Liver (tissue), 9 donors: ENCODE measurements around the gene ERGIC3. TPM values are rescaled to one million over a fixed set of nuclear protein-coding genes. Genes with fewer than 3 reads are reported as not detected.

Source experiments
- DNase-seq: peaks from one replicate; pipeline ENCODE4 v3.0.0-alpha.2; 2017; ENCODE audit warnings: low spot score
- H3K27ac ChIP-seq, 2 donors: one replicate each; pipeline ENCODE4 v1.7.0; 2013; ENCODE audit warnings: inconsistent platforms in 2 of 2, low read length in 2 of 2, control low read depth in 1 of 2, low read depth in 1 of 2, mild to moderate bottlenecking in 1 of 2
- H3K27me3 ChIP-seq, 4 donors: one replicate each; pipeline versions ENCODE4 v1.6.1 to v1.7.0; 2013; ENCODE audit warnings: low read length in 3 of 4, inconsistent platforms in 1 of 4, mild to moderate bottlenecking in 1 of 4, moderate library complexity in 1 of 4; ENCODE audit not compliant: control insufficient read depth in 4 of 4, insufficient read depth in 4 of 4
- H3K36me3 ChIP-seq, 4 donors: one replicate each; pipeline versions ENCODE4 v1.6.1 to v1.7.0; 2013; ENCODE audit warnings: low read length in 3 of 4, mild to moderate bottlenecking in 3 of 4, low read depth in 1 of 4, moderate library complexity in 1 of 4; ENCODE audit not compliant: control insufficient read depth in 4 of 4, insufficient read depth in 3 of 4
- H3K4me1 ChIP-seq, 4 donors: one replicate each; pipeline versions ENCODE4 v1.6.1 to v1.7.0; 2013; ENCODE audit warnings: low read length in 3 of 4, mild to moderate bottlenecking in 3 of 4, moderate library complexity in 1 of 4; ENCODE audit not compliant: control insufficient read depth in 4 of 4, insufficient read depth in 4 of 4
- H3K4me3 ChIP-seq, 3 donors: one replicate each; pipeline versions ENCODE4 v1.6.1 to v1.7.0; 2013; ENCODE audit warnings: low read length in 3 of 3, control low read depth in 1 of 3, low read depth in 1 of 3, mild to moderate bottlenecking in 1 of 3
- H3K9ac ChIP-seq, 2 donors: one replicate each; pipeline ENCODE4 v1.7.0; 2013; ENCODE audit warnings: low read length in 2 of 2, mild to moderate bottlenecking in 2 of 2, moderate library complexity in 2 of 2, control low read depth in 1 of 2, low read depth in 1 of 2
- H3K9me3 ChIP-seq, 4 donors: one replicate each; pipeline versions ENCODE4 v1.6.1 to v1.7.0; 2013; ENCODE audit warnings: low read length in 3 of 4; ENCODE audit not compliant: control insufficient read depth in 4 of 4
- EGR1 ChIP-seq, 2 donors: IDR thresholded peaks; 2 replicates each; pipeline ENCODE4 v1.6.1; 2016 to 2018; ENCODE audit warnings: antibody characterized with exemption in 2 of 2, low read depth in 2 of 2
- FOXA1 ChIP-seq: IDR thresholded peaks from 2 replicates; pipeline ENCODE4 v1.6.1; 2016; ENCODE audit warnings: antibody characterized with exemption
- FOXA2 ChIP-seq: IDR thresholded peaks from 2 replicates; pipeline ENCODE4 v1.6.1; 2016; ENCODE audit warnings: antibody characterized with exemption
- GABPA ChIP-seq, 2 donors: IDR thresholded peaks in 1 of 2; conservative IDR thresholded peaks in 1 of 2; 2 replicates each; pipeline ENCODE4 v1.6.1; 2016; ENCODE audit warnings: antibody characterized with exemption in 2 of 2, mild to moderate bottlenecking in 1 of 2, moderate library complexity in 1 of 2
- HNF4A ChIP-seq, 2 donors: conservative IDR thresholded peaks; 2 replicates each; pipeline ENCODE4 v1.6.1; 2016; ENCODE audit warnings: antibody characterized with exemption in 2 of 2, mild to moderate bottlenecking in 2 of 2
- HNF4G ChIP-seq: IDR thresholded peaks from 2 replicates; pipeline ENCODE4 v1.6.1; 2016; ENCODE audit warnings: antibody characterized with exemption
- JUND ChIP-seq, 2 donors: IDR thresholded peaks; 2 replicates each; pipeline ENCODE4 v1.6.1; 2016; ENCODE audit warnings: antibody characterized with exemption in 2 of 2
- NR2F2 ChIP-seq: IDR thresholded peaks from 2 replicates; pipeline ENCODE4 v1.6.1; 2016; ENCODE audit warnings: antibody characterized with exemption
- RAD21 ChIP-seq, 2 donors: IDR thresholded peaks; 2 replicates each; pipeline ENCODE4 v1.6.1; 2016; ENCODE audit warnings: antibody characterized with exemption in 2 of 2, mild to moderate bottlenecking in 2 of 2
- RXRA ChIP-seq, 2 donors: IDR thresholded peaks; 2 replicates each; pipeline ENCODE4 v1.6.1; 2017 to 2018; ENCODE audit warnings: antibody characterized with exemption in 2 of 2, mild to moderate bottlenecking in 1 of 2
- SP1 ChIP-seq: IDR thresholded peaks from 2 replicates; pipeline ENCODE4 v1.6.1; 2018; ENCODE audit warnings: antibody characterized with exemption, mild to moderate bottlenecking
- TAF1 ChIP-seq: conservative IDR thresholded peaks from 2 replicates; pipeline ENCODE4 v1.6.1; 2016; ENCODE audit warnings: antibody characterized with exemption, mild to moderate bottlenecking
- YY1 ChIP-seq: IDR thresholded peaks from 2 replicates; pipeline ENCODE4 v1.6.1; 2016; ENCODE audit warnings: antibody characterized with exemption, mild to moderate bottlenecking
- WGBS: extraction: QIAGEN DNeasy Blood & Tissue Kit; methylation state at CpG from one replicate; pipeline ENCODE4 v1.1.7; 2013; 5-methylcytosine and 5-hydroxymethylcytosine counted together
- polyA plus RNA-seq, 2 donors: library from polyadenylated mRNA; stranded (reverse) in 1 of 2; unstranded in 1 of 2; fragments of 200-250 nt in 1 of 2; fragments of >200 nt in 1 of 2; fragmentation: Nextera tagmentation in 1 of 2; extraction: Ambion mirVana in 1 of 2; gene quantifications; one replicate each; pipeline versions ENCODE4 v1.2.1 to v1.2.3, GENCODE V29; 2013 to 2015
- total RNA-seq, 2 donors: library from RNA; depleted of rRNA; stranded (reverse); fragments of >200 nt; gene quantifications; one replicate each; pipeline ENCODE4 v1.2.3, GENCODE V29; 2014
- TF ChIP-seq, protein P1 (sequence below): IDR thresholded peaks from 2 replicates; pipeline ENCODE4 v1.6.1; 2016; ENCODE audit warnings: antibody characterized with exemption, mild to moderate bottlenecking
- TF ChIP-seq, protein P2 (sequence below): IDR thresholded peaks from 2 replicates; pipeline ENCODE4 v1.6.1; 2016; ENCODE audit warnings: antibody characterized with exemption
- TF ChIP-seq, protein P3 (sequence below): IDR thresholded peaks from 2 replicates; pipeline ENCODE4 v1.6.1; 2016; ENCODE audit warnings: antibody characterized with exemption
- TF ChIP-seq, protein P4 (sequence below): fragments of 150-350 bp; IDR thresholded peaks from 2 replicates; pipeline ENCODE4 v1.5.1; 2017; ENCODE audit warnings: improper control_type of control experiment, low read depth, low read length; ENCODE audit not compliant: missing input control
- donor health status: healthy.
- donor health status: healthy.
- donor health status: healthy.
- donor health status: healthy.
- donor health status: healthy.

Gene ERGIC3
- total and polyA plus RNA-seq, 4 donors, result 110 to 167 (median 120) TPM

DNA sequence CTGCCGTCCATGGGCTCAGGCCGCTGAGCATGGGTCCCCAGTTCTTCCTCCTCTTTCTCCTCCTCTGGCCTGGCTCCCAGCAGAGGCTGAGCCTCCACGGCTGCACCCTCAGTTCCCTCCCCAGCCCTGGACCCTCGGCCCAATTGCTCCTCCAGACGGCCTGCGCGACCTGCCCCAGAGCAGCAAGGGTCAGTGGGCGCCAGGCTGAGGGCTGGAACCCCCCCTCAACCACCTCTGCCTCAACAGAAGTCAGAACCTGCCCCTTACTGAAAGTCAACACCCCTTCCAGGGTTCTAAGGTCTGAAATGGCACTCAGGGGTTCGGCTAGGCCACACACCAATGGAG lies 57.9 kb downstream of the ERGIC3 start:
- DNase-seq, result no peak
- Histone ChIP-seq H3K36me3 (no peaks in the 10 kb centered on the region), H3K4me3 (no peak overlapping the region), H3K27me3 (no peaks in the 10 kb centered on the region), H3K27ac (no peak overlapping the region), H3K9ac (no peak overlapping the region), H3K9me3 (no peaks in the 10 kb centered on the region), H3K4me1 (peaks cover 7 to 18% (median 15%) of the 10 kb centered on the region in 4 donors)
- TF ChIP-seq HNF4G (no peak), TAF1 (no peak), SP1 (no peak), FOXA1 (no peak)
- WGBS, result 92% methylated on average over 9 of the region's 9 CpGs

DNA sequence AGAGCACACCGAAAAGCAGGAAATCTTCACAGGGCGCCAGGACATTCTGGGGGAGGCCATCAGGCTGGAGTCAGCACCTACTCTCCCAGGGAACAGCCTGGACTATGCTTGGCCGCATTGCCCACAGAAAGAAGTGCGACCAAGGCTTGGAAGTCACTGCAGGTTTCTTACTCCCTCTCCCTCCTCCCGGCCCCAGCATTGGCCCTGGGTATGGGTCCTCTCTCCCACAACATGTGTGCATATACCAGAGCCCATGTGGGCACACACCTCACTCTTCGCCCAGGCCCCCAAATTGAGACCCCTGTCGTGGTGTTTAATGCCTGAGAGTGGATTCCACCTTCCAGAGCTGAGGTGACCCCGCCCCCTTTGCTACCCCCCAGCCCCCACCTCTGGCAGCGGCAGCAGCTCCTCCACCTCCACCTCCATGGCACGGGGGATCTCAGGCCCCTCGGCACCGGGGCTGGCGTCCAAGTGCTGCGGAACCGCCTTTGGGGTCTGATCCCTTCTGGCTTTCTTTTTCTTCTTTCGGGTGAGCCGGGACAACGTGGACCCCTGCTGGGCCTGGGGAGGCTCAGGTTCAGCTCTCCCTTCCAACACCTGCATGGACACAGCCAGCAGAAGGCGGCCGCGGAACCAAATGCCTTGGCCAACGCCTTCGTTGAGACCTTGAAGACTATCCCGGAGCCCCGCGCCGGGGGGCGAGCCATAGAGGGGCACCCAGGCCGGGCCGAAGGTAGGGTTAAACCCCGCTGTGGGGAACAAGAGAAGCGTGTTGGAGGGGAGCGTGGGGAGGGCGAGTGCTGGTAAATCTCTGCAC lies 58.5 kb downstream of the ERGIC3 start:
- Histone ChIP-seq H3K4me1 (peaks cover 7 to 18% (median 14%) of the 10 kb centered on the region in 4 donors), H3K36me3 (no peaks in the 10 kb centered on the region), H3K27ac (no peak overlapping the region), H3K27me3 (no peaks in the 10 kb centered on the region), H3K9ac (no peak overlapping the region), H3K4me3 (peak overlapping the region in 1 of 3 donors; percentile 47), H3K9me3 (no peaks in the 10 kb centered on the region)
- no peak for TF ChIP-seq RAD21 (IDR thresholded peaks at IDR 0.05)
- TF ChIP-seq EGR1 (IDR thresholded peaks at IDR 0.05; ENCODE audit: low read depth in 2 of 2), result no peak
- TF ChIP-seq, protein P1, sequence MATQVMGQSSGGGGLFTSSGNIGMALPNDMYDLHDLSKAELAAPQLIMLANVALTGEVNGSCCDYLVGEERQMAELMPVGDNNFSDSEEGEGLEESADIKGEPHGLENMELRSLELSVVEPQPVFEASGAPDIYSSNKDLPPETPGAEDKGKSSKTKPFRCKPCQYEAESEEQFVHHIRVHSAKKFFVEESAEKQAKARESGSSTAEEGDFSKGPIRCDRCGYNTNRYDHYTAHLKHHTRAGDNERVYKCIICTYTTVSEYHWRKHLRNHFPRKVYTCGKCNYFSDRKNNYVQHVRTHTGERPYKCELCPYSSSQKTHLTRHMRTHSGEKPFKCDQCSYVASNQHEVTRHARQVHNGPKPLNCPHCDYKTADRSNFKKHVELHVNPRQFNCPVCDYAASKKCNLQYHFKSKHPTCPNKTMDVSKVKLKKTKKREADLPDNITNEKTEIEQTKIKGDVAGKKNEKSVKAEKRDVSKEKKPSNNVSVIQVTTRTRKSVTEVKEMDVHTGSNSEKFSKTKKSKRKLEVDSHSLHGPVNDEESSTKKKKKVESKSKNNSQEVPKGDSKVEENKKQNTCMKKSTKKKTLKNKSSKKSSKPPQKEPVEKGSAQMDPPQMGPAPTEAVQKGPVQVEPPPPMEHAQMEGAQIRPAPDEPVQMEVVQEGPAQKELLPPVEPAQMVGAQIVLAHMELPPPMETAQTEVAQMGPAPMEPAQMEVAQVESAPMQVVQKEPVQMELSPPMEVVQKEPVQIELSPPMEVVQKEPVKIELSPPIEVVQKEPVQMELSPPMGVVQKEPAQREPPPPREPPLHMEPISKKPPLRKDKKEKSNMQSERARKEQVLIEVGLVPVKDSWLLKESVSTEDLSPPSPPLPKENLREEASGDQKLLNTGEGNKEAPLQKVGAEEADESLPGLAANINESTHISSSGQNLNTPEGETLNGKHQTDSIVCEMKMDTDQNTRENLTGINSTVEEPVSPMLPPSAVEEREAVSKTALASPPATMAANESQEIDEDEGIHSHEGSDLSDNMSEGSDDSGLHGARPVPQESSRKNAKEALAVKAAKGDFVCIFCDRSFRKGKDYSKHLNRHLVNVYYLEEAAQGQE, result no peak
- TF ChIP-seq RXRA (IDR thresholded peaks at IDR 0.05), result no peak
- TF ChIP-seq, protein P2, sequence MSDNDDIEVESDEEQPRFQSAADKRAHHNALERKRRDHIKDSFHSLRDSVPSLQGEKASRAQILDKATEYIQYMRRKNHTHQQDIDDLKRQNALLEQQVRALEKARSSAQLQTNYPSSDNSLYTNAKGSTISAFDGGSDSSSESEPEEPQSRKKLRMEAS, result no peak
- TF ChIP-seq HNF4A (conservative IDR thresholded peaks at IDR 0.05), result no peak
- TF ChIP-seq TAF1, result no peak
- TF ChIP-seq YY1, result no peak
- TF ChIP-seq FOXA2, result no peak
- TF ChIP-seq, protein P3, sequence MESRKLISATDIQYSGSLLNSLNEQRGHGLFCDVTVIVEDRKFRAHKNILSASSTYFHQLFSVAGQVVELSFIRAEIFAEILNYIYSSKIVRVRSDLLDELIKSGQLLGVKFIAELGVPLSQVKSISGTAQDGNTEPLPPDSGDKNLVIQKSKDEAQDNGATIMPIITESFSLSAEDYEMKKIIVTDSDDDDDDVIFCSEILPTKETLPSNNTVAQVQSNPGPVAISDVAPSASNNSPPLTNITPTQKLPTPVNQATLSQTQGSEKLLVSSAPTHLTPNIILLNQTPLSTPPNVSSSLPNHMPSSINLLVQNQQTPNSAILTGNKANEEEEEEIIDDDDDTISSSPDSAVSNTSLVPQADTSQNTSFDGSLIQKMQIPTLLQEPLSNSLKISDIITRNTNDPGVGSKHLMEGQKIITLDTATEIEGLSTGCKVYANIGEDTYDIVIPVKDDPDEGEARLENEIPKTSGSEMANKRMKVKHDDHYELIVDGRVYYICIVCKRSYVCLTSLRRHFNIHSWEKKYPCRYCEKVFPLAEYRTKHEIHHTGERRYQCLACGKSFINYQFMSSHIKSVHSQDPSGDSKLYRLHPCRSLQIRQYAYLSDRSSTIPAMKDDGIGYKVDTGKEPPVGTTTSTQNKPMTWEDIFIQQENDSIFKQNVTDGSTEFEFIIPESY, result no peak
- no peak for TF ChIP-seq GABPA (IDR thresholded peaks at IDR 0.05 in 1 of 2, conservative IDR thresholded peaks at IDR 0.05 in 1 of 2)
- no peak for TF ChIP-seq FOXA1
- TF ChIP-seq NR2F2, result no peak
- TF ChIP-seq JUND (IDR thresholded peaks at IDR 0.05), result no peak
- TF ChIP-seq, protein P4, sequence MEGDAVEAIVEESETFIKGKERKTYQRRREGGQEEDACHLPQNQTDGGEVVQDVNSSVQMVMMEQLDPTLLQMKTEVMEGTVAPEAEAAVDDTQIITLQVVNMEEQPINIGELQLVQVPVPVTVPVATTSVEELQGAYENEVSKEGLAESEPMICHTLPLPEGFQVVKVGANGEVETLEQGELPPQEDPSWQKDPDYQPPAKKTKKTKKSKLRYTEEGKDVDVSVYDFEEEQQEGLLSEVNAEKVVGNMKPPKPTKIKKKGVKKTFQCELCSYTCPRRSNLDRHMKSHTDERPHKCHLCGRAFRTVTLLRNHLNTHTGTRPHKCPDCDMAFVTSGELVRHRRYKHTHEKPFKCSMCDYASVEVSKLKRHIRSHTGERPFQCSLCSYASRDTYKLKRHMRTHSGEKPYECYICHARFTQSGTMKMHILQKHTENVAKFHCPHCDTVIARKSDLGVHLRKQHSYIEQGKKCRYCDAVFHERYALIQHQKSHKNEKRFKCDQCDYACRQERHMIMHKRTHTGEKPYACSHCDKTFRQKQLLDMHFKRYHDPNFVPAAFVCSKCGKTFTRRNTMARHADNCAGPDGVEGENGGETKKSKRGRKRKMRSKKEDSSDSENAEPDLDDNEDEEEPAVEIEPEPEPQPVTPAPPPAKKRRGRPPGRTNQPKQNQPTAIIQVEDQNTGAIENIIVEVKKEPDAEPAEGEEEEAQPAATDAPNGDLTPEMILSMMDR, result no peak
- 33% methylated on average over 34 of the region's 34 CpGs for WGBS
- no peak for DNase-seq
